ENCODE measurements around the gene PLXDC1.

Gene PLXDC1

GRCh38 chr17:39080421-39081078 is 70.9 kb downstream of the PLXDC1 start:
- Histone ChIP-seq H3K27ac (no peak overlapping the region), H3K36me3 (replicated peaks) (no peaks in the 10 kb centered on the region), H3K4me3 (ENCODE audit: low read depth, low read length) (no peak overlapping the region), H3K27me3 (replicated peaks) (no peaks in the 10 kb centered on the region)
- TF ChIP-seq CTCF (IDR thresholded peaks at IDR 0.05; ENCODE audit: low read depth, low read length, missing control alignments) = no peak
- in situ Hi-C loops (cut with HindIII; ENCODE audit: low pct_ligation_motif_present, low sequenced_read_pairs) = no loop called here
- DNase-seq = peak; percentile 45

GRCh38 chr17:39079836-39080235 is 71.6 kb downstream of the PLXDC1 start:
- no peak for TF ChIP-seq CTCF (IDR thresholded peaks at IDR 0.05; ENCODE audit: low read depth, low read length, missing control alignments)
- in situ Hi-C loops (cut with HindIII; ENCODE audit: low pct_ligation_motif_present, low sequenced_read_pairs) = no loop called here
- H3K36me3 ChIP-seq (replicated peaks) = no peaks in the 10 kb centered on the region
- DNase-seq = no peak
- H3K4me3 ChIP-seq (ENCODE audit: low read depth, low read length) = no peak overlapping the region
- no peak overlapping the region for H3K27ac ChIP-seq
- H3K27me3 ChIP-seq (replicated peaks) = no peaks in the 10 kb centered on the region

GRCh38 chr17:39077866-39078265 is 73.6 kb downstream of the PLXDC1 start:
- H3K27ac ChIP-seq = no peak overlapping the region
- no peaks in the 10 kb centered on the region for H3K36me3 ChIP-seq (replicated peaks)
- H3K27me3 ChIP-seq (replicated peaks) = no peaks in the 10 kb centered on the region
- DNase-seq = no peak
- H3K4me3 ChIP-seq (ENCODE audit: low read depth, low read length) = no peak overlapping the region
- in situ Hi-C loops (cut with HindIII; ENCODE audit: low pct_ligation_motif_present, low sequenced_read_pairs) = no loop called here
- TF ChIP-seq CTCF (IDR thresholded peaks at IDR 0.05; ENCODE audit: low read depth, low read length, missing control alignments) = peak; percentile 34

GRCh38 chr17:39077252-39077651 is 74.2 kb downstream of the PLXDC1 start:
- Histone ChIP-seq H3K4me3 (ENCODE audit: low read depth, low read length) (no peak overlapping the region), H3K36me3 (replicated peaks) (no peaks in the 10 kb centered on the region), H3K27ac (no peak overlapping the region), H3K27me3 (replicated peaks) (no peaks in the 10 kb centered on the region)
- no peak for TF ChIP-seq CTCF (IDR thresholded peaks at IDR 0.05; ENCODE audit: low read depth, low read length, missing control alignments)
- no peak for DNase-seq
- in situ Hi-C loops (cut with HindIII; ENCODE audit: low pct_ligation_motif_present, low sequenced_read_pairs) = no loop called here

- no peak for TF ChIP-seq CTCF (IDR thresholded peaks at IDR 0.05; ENCODE audit: low read depth, low read length, missing control alignments)
- H3K27me3 ChIP-seq (replicated peaks) = no peaks in the 10 kb centered on the region
Observed at GRCh38 chr17:39074676-39075075, 76.8 kb downstream of the PLXDC1 start.

GRCh38 chr17:39073916-39074315 is 77.5 kb downstream of the PLXDC1 start:
- DNase-seq = no peak
- in situ Hi-C loops (cut with HindIII; ENCODE audit: low pct_ligation_motif_present, low sequenced_read_pairs) = no loop called here

More at GRCh38 chr17:39074676-39075075, 76.8 kb downstream of the PLXDC1 start:
- in situ Hi-C loops (cut with HindIII; ENCODE audit: low pct_ligation_motif_present, low sequenced_read_pairs) = no loop called here
- Histone ChIP-seq H3K36me3 (replicated peaks) (no peaks in the 10 kb centered on the region), H3K27ac (no peak overlapping the region), H3K4me3 (ENCODE audit: low read depth, low read length) (no peak overlapping the region)
- no peak for DNase-seq

More at GRCh38 chr17:39073916-39074315, 77.5 kb downstream of the PLXDC1 start:
- Histone ChIP-seq H3K27me3 (replicated peaks) (no peaks in the 10 kb centered on the region), H3K4me3 (ENCODE audit: low read depth, low read length) (no peak overlapping the region), H3K27ac (no peak overlapping the region), H3K36me3 (replicated peaks) (no peaks in the 10 kb centered on the region)
- no peak for TF ChIP-seq CTCF (IDR thresholded peaks at IDR 0.05; ENCODE audit: low read depth, low read length, missing control alignments)
